CD4-positive, alpha-beta T cell treated with Interleukin-15 for 4 hours (primary cell): Measurements from ENCODE around the gene ZMAT5.

Experiments
- DNase-seq: peaks from one replicate; pipeline ENCODE4 v3.0.0-alpha.2; 2020; ENCODE audit warnings: low spot score

ZMAT5 gene

DNA sequence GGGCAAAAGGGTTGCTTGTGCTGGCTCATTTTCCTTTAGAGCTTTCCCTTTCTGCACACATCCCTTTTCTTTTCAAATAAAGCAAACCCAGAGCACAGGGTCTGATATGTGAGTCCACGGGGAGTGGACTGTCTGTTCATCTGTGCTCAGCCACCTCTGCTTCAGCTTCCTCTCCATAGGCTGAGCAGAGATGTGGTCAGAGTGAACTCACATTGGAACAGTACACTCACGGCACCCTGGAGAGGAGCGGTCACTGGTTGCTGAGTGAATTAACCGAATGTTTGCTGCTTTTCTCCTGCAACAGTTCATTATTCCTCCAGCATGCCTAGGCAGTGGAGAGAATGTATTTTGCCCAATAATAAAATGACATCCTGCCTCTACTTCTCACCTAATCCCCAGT, 83.3 kb downstream of the ZMAT5 start:
- no peak for DNase-seq
